ENCODE data around the gene AJM1.
"Not testable (repeated sequence)": the region's sequence is repeated elsewhere in the genome, so short reads cannot be mapped to it uniquely, and the experiment has no call there.

The AJM1 gene

DNA sequence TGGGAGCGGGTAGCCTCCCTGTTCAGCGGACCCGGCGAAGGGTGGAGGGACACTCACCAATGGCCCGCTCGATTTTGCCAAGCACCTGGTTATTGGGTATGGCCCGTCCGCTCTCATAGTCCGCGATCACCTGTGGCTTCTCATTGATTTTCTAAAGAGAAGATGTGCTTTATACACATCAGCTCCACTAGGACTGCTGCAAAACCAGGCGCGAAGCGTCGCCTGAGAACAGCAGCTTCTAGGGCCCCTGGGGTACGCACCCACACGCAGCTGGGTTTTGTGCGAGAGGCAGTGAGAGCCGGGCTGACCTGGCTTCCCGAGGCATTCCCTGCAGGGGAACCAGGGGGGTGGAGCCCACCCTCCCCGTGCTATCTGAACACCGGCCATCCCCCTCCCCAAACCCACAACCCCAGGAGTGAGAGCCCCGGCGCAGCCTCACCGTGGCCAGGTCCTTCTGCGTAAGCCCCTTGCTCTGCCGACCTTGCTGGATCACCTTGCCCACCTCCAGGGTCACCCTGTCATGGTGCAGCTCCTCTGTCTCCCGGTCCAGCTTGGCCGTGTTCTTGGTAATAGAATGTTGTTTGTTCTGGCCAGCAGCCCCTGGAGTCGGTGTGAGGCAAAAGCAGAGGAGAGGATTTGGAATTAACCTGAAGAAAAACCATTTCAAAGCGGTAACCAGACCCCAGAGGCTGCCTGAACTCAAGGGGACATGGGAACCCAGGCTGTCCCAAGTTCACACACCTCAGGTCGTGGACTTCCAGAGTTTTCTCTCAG lies 20.8 kb downstream of the AJM1 start:
- DNase-seq (ENCODE audit: insufficient read length, low spot score) (no peak), FAIRE-seq (no peak)
- TF ChIP-seq, protein P1, sequence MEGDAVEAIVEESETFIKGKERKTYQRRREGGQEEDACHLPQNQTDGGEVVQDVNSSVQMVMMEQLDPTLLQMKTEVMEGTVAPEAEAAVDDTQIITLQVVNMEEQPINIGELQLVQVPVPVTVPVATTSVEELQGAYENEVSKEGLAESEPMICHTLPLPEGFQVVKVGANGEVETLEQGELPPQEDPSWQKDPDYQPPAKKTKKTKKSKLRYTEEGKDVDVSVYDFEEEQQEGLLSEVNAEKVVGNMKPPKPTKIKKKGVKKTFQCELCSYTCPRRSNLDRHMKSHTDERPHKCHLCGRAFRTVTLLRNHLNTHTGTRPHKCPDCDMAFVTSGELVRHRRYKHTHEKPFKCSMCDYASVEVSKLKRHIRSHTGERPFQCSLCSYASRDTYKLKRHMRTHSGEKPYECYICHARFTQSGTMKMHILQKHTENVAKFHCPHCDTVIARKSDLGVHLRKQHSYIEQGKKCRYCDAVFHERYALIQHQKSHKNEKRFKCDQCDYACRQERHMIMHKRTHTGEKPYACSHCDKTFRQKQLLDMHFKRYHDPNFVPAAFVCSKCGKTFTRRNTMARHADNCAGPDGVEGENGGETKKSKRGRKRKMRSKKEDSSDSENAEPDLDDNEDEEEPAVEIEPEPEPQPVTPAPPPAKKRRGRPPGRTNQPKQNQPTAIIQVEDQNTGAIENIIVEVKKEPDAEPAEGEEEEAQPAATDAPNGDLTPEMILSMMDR (IDR thresholded peaks at IDR 0.05; ENCODE audit: insufficient read depth, missing control alignments) = no peak

DNA sequence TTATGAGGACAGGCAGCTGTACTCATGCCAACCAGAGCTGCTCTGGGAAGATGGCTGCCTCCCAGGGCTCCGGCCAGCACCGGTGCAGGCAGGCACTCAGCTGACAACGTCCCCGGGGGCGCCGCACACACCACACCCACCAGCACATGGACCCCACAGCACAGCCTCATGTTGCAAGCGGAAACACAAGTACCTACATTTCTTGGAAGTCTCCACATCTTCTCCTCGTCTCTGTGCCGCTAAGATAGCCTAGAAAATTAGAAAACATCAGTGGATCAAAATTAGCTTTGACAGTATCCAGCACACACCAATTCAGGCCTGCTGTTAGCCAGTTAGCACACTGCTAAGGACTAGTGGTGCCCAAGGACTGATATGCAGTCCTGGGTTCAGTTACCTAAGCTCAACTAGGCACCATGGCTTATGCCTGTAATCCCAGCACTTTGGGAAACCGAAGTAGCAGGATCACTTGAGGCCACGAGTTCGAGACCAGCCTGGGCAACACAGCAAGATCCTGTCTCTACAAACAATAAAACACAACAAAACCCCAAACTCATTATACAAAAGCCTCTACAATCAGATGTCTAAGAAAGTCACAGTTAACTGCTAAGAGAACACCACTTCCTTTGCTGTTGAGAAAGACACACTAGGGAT lies 21.5 kb downstream of the AJM1 start:
- FAIRE-seq (no peak), DNase-seq (ENCODE audit: insufficient read length, low spot score) (no peak)
- TF ChIP-seq, protein P1 (IDR thresholded peaks at IDR 0.05; ENCODE audit: insufficient read depth, missing control alignments) = no peak

DNA sequence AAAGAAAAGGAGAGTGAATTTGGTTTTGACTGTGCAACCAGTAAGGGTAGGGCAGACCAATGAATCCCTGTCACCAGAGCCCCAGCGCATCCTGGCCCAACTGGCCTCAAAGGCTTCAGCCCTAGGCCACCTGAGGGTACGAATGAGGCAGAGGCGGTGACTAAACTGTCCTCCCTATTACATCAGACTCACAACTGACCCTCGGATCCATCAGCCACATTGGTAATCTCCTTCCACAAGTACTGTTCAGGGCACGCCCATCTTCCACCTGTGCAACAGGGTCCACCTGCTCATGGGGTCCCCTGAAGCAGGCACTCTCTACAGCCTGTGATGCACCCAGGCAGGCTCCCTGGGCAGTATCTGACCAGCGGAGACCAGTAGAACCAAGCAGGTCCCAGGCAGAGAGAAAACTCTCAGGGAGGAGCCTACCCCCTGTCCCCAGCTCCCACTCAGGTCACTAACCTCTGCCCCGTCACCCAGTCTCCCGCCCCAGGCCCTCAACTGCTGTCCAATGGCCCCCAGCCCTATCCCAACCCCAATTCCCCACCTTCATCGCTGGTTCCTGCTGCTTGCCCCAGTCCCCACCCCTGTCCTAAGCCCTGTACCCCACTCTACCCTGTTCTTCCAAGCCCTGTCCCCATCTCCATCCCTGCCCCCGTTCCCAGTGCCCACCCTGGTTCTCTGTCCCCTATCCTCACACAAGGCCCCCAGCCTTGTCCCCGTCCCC lies 22.9 kb downstream of the AJM1 start:
- FAIRE-seq (no peak), DNase-seq (ENCODE audit: insufficient read length, low spot score) (no peak)
- TF ChIP-seq, protein P1 (IDR thresholded peaks at IDR 0.05; ENCODE audit: insufficient read depth, missing control alignments) = no peak

DNA sequence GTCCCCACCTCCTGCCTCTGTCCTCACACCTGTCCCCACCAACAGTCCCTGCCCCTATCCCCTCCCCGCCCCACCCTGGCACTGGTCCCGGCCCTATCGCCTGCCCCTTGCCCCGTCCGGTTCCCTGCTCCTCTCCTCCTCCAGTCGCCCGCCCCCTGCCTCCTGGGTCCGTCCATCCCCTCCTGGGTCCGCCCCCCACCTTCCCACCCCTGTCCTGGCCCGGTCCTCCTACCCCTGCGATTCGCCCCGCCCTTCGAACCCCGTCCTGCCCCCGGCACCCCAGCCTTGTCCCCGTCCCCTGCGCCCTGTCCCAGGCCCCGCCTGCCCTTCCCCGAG lies 23.5 kb downstream of the AJM1 start:
- FAIRE-seq (no peak), DNase-seq (ENCODE audit: insufficient read length, low spot score) (no peak)

DNA sequence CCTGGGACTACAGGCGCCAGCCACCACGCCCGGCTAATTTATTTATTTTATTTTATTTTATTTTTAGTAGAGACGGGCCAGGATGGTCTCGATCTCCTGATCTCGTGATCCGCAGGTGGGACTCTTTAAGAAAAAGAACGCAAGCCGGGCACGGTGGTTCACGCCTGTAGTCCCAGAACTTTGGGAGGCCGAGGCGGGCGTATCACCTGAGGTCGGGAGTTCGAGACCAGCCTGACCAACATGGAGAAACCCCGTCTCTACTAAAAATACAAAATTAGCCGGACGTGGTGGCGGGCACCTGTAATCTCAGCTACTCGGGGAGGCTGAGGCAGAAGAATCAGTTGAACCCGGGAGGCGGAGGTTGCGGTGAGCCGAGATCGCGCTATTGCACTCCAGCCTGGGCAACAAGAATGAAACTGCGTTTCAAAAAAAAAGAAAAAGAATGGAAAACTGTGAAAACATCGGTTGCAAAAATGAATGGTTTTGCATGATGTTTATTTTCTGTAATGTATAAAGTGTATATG lies 24.7 kb downstream of the AJM1 start:
- DNase-seq (ENCODE audit: insufficient read length, low spot score); FAIRE-seq: not testable (repeated sequence)

More for the DNA sequence above, 23.5 kb downstream of the AJM1 start:
- TF ChIP-seq, protein P1 (IDR thresholded peaks at IDR 0.05; ENCODE audit: insufficient read depth, missing control alignments) = no peak

DNA sequence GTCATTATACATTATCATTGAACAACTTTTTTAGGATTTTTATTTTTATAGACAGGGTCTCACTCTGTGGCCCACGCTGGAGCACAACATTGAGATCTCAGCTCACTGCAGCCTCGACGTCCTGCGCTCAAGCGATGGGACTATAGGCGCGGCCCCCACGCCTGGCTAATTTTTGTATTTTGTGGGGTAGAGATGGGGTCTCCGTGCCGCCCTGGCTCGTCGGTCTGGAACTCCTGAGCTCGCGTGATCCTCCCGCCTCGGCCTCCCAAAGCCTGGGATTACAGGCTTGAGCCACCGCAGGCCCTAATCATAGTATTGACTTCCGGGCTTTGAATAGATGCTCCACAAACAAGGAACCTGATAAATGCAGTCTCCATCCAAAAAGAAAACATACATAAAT lies 25.2 kb downstream of the AJM1 start:
- TF ChIP-seq, protein P1 (IDR thresholded peaks at IDR 0.05; ENCODE audit: insufficient read depth, missing control alignments) = no peak
- FAIRE-seq (no peak), DNase-seq (ENCODE audit: insufficient read length, low spot score) (no peak)

DNA sequence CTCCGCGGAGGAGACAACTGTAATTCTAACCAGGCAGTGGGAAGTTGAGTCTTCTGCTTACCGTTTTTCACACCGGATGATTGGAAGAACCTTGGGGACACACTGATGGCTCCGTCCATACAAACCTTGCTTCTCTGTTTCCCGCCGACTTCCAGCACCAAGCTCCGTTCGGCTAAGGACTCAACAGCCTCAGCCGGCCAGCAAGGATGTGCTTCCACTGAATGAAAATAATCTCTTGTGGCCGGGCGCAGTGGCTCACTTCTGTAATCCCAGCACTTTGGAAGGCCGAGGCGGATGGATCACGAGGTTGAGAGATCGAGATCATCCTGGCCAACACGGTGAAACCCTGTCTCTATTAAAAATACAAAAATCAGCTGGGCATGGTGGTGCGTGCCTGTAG lies 25.6 kb downstream of the AJM1 start:
- FAIRE-seq (no peak), DNase-seq (ENCODE audit: insufficient read length, low spot score) (no peak)
- TF ChIP-seq, protein P1 (IDR thresholded peaks at IDR 0.05; ENCODE audit: insufficient read depth, missing control alignments) = no peak

All from D721Med (cell line).